SK-MEL-5 (cell line): ENCODE results near the gene C10orf105. TPM values are rescaled to one million over a fixed set of nuclear protein-coding genes. Genes with fewer than 3 reads are reported as not detected.

Experiments
- DNase-seq: peaks from one replicate; pipeline ENCODE4 v3.0.0-alpha.2; 2016; ENCODE audit warnings: low read depth, low spot score
- in situ Hi-C: cut with HindIII; loops from 2 replicates; pipeline ENCODE4 v1.10.0; 2016; ENCODE audit warnings: low sequenced_read_pairs, high pct_unique_total_duplicates, low pct_unique_long_range_greater_than_20kb
- total RNA-seq: library from RNA; depleted of rRNA; stranded (reverse); fragments of >200 nt; shearing (Covaris generic); gene quantifications from 2 replicates; pipeline ENCODE4 v1.2.3, GENCODE V29; 2014

Gene C10orf105
- total RNA-seq, 1 experiment from 2014 or later = not detected

DNA sequence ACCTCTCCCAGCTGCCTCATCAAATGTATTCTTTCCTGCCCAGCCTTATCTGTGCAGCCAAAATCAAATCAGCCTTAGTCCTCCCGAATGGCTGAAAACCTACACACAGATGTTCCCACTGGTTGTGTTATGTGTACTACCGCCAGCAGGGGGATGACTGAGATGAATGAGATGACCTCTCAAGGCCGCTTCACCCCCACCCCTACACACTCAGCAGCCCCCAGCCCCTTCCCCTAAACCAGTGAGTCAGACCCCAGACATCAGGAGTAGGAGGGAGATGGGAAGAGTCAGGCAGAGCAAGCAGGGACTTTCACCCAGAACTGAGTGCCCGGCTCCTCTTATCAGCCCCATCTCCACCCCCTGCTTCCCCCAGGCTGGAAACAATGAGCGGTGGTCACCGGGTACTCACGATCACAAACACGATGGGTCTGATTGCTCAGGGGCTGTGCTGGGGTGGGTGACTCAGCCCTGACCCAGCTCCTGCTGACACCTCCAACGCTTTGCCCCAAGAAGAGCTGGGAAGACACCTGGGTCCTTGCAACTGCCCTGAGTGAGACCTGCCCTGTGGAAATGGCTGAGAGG lies 6.5 kb upstream of the C10orf105 start:
- DNase-seq = peak; percentile 41
- in situ Hi-C loops = no loop called here

DNA sequence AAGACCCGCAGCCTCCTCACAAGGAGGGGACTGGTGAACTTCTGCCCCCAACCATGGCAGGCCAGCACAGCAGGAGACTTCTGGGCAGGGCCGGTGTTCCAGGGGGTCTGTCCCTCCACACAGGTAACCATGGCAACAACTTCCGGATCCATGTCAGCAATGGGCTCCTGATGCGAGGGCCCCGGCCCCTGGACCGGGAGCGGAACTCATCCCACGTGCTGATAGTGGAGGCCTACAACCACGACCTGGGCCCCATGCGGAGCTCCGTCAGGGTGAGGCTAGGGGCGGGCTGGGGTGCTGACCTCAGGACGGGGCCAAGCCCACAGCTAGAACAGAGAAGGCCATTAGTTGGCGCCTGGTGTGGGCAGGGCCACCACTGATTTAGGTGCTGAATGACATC lies 5.7 kb upstream of the C10orf105 start:
- in situ Hi-C loops = no loop called here
- DNase-seq = no peak

DNA sequence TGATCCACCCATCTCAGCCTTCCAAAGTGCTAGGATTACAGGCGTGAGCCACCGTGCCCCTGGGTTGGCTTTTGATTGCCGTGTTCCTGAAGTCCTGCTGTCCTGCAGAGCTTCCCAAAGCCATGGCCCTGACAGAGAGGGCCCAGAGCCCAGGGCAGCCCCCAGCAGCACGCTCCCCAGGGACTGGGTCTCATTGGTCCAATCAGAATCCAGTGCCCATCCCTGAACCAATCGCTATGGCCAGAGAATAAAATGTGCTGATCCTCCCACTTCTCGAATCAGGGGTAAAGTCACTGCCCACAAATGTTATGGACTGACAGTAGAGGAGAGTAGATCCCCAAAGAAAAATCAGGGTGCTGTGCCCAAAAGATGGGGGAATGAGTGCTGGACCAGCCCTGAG lies 5.0 kb upstream of the C10orf105 start:
- DNase-seq = peak; percentile 6
- in situ Hi-C loops = no loop called here

DNA sequence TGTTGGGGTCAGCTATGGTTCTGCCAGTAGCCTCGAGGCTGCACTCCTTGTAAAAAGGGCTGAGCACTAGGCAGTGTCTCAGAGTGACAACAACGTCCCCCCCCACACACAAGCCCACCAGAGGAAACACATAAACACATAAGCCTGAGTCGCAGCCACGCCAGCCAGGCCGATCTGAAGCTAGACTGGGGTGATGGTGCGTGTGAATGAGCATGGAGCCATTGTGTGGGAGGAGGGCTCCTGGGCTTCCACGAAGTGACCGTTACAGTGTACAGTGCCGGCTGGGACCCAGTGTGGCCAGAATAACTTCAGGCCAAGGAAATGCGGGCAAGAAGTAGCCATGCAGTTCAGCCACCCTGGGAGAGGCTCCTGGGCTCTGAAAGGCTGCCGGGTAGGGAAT lies 3.7 kb upstream of the C10orf105 start:
- in situ Hi-C loops = no loop called here
- DNase-seq = no peak

DNA sequence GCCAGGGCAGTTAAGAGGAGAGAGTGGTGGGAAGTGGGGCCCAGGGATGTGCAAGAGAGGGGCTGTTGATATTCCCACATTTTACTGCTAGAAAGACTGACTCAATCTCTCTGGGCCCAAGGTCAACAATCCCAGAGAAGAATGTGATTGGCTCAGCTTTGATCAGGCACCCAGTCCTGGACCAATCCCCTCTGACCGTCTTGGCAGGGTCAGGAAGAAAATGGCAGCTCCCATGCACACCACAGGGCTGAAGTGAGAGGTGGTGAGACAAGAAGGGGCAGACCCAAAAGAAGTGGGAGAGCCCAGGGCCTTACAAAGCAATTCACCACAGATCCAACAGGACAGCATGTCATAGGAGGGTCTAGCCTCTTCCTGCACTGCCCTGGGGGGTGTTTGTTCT lies 3.3 kb upstream of the C10orf105 start:
- in situ Hi-C loops = no loop called here
- DNase-seq = no peak

DNA sequence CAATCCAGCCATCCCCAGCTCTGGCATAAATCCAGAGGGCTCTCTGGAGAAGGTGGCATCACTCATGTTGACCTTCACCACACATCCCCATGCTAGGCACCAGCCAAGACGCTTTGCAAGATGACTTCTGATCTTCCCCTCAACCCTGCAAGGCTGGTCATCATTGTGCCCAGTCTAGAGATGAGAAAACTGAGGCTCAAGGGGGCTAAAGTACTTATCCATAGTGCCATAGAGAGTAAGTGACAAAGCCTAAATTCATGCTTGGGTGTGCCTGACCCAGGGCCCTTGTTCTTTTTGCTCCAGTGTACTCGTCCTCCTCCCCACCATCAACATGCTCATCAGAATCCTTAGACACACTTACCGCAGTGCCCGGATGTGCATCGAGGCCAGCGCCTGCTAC lies 1.7 kb upstream of the C10orf105 start:
- no peak for DNase-seq
- in situ Hi-C loops = no loop called here

DNA sequence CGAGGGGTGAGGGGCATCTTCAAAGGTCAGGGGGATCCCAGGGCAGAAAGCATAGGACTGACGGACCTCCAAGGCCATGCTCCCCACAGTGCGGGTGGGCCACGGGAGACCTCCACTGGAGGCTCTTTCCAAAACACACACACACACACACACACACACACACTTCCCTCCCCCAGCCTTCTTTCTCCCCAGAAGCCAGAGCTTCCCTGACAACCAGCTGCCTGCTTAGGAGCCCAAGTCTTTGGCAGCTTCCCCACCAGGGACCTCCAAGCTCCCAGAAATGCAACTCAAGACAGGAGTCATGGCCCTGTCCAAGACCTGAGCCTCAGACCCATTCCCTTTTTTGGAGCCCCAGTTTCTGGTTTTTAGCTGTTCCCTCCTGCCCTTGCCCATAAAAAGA lies 710 bp upstream of the C10orf105 start:
- in situ Hi-C loops = no loop called here
- no peak for DNase-seq

DNA sequence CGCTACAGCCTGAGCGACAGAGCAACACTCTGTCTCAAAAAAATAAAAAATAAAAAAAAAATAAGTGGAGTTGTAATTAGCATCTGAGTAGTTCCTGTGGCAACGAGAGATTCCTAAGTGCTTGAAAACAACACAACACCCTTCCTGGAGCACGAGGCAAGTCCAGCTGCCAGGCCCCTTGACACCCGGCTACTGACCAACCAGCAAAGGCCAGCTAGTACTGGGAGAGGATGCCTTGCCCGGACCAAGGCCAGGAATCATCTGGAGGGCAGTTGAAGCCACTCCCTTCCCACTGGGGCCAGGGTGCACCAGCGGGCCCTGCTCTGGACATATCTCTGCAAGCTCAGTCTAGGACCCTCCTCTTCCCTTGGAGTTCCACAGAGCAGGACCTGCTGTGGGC lies 536 bp downstream of the C10orf105 start:
- DNase-seq = no peak
- in situ Hi-C loops = no loop called here

DNA sequence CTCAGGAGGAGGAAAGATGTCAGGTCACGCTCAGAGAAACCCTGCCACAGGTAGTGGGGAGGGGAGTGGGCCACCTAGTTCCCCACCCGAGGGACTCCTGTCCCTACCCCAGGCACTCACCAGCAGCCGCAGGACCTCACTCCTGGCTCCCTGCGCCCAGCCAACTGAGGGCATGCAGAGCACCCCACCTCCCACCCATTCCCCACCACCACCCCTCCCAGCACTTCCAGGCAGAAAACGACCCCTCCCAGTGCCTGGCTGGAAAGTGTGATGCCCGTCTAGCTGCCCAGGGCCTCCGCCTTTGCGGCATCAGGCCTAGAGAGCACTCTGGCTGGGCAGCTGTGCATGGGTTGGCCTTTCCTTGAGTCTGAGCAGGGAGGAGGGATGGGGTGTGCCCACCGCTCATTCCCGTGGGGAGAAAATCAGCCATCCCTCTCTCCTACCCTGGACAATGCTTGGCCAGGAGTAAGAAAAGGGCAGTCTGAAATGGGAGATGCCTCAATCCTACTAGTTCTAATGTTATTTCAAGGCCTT lies 1.3 kb downstream of the C10orf105 start:
- DNase-seq = no peak
- in situ Hi-C loops = no loop called here

DNA sequence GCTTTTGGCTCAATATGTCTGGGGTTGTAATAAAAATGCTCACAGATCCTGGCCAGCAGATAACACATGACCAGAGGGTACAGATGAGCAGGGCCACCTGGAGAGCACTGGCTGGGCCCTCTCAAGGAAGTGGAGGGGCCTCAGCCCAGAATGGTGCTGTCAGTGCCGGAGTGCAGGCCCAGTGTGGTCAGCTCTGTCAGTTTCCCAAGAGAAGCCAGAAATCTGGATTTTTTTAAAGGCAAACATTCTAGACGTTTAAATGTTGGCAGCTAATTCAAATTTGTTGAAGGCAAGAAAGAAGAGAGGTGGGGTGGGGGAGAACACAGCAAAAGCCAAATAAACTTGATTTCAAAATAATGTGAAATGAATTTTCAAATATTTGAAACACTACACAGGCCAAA lies 2.0 kb downstream of the C10orf105 start:
- in situ Hi-C loops = no loop called here
- DNase-seq = no peak

DNA sequence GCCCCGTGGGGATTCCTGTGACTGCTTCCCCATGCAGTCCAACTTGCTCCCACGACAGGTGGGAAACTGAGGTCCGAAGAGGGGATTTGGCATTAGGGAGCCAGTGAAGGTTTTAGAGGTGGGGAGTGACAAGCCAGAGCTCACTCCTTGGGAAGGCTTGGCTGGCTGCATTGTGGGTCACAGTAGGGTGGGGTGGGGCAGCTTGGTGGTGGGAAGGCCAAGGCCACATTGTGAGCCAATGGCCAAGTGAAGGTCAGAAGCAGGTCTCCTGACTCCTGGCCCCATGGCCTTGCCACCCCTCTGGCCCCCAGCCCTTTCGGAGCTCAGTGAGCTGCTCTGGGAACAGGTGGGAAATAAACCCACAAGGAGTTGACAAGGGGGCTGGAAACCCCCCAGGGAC lies 2.5 kb downstream of the C10orf105 start:
- DNase-seq = no peak
- in situ Hi-C loops = no loop called here

DNA sequence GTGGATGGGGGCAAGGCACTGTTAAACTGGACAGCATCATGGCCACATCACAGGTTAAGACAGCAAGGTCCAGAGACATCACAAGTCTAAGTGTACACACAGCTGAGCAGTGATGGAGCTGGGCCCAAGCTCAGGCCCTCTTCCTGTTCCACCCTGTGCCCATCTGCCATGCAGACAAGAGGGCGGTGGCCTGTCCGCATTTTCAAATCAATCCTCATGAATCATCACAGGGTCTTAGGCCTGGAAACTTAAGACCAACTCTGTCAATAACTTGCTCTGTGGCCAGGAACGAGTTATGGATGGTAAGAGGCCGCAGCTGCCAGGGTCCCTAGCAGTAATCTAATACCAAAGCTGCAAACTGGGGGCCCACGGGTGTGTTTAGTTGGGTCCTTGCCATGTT lies 3.2 kb downstream of the C10orf105 start:
- in situ Hi-C loops = no loop called here
- DNase-seq = no peak

DNA sequence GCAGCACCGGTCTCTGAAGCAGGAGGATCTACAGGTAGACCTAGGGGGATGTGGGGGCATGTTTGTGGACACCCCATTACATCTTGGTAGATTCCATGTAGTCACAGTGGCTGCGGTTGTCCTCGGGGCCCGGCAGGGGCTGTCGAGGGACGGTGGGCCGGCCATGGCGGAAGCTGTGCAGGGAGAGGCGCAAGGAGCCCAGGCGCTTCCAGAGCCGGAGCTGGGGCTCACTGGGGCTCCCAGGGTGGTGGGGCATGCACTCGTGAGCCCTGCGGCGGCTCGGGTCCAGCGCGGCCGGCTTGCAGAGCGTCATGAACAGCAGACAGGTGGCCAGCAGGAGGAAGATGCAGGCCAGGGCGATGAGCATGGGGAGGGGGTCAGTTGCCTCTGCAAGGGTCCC lies 3.7 kb downstream of the C10orf105 start:
- in situ Hi-C loops = no loop called here
- DNase-seq = no peak

DNA sequence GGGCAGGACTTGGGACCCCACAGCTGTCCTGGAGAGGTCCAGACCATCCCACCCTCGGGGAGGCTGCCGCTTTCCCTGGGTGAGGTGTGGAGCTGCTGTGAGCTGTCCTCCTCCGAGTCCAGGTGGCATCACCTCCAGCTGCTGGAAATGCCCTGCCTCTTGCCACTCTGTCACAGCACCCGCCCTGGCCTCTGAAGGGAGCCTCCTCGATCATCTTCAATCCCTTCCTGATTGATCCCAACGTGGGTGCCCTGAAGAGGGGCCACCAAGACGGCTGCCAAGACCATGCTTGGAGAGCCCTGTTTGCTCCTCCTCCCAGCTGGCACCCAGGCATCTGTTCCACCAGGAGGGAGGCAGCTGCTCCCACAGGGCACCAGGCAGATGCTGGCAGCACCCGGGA lies 4.6 kb downstream of the C10orf105 start:
- no peak for DNase-seq
- in situ Hi-C loops = no loop called here

DNA sequence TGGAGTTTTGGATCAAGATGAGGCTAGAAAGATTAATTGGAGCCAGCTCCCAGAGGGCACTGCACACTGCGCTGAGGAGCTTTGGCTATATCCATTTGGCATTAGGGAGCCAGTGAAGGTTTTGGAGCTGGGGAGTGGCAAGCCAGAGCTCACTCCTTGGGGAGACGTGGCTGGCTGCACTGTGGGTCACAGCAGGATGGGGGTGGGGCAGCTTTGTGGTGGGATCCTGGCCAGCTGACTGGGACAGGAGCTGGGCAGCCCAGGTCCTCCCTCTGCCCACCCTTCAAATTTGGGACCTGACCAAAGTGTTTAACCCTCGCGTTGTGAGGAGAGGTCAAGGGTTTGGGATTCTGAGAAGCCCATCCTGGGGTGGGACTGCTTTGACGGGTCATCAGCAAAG lies 5.0 kb downstream of the C10orf105 start:
- DNase-seq = no peak
- in situ Hi-C loops = no loop called here

DNA sequence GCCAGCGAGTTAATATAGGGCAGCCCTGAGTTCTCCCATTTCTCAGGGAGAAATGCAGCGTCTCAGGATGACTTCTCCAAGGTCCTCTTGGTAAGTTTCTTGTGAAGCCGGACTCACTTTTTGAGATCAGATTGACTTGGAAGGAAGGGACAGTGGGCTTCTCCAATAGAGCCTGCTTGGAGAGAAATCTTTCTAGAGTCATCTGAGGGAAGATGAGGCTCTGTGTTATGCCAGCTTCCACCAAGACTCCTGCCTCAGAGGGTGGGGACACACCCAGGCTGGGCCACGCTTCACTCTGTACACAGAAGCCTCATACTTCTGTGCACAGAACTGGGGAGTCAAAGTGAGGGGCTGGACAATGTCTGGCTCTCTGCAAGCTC lies 5.6 kb downstream of the C10orf105 start:
- in situ Hi-C loops = no loop called here
- no peak for DNase-seq

DNA sequence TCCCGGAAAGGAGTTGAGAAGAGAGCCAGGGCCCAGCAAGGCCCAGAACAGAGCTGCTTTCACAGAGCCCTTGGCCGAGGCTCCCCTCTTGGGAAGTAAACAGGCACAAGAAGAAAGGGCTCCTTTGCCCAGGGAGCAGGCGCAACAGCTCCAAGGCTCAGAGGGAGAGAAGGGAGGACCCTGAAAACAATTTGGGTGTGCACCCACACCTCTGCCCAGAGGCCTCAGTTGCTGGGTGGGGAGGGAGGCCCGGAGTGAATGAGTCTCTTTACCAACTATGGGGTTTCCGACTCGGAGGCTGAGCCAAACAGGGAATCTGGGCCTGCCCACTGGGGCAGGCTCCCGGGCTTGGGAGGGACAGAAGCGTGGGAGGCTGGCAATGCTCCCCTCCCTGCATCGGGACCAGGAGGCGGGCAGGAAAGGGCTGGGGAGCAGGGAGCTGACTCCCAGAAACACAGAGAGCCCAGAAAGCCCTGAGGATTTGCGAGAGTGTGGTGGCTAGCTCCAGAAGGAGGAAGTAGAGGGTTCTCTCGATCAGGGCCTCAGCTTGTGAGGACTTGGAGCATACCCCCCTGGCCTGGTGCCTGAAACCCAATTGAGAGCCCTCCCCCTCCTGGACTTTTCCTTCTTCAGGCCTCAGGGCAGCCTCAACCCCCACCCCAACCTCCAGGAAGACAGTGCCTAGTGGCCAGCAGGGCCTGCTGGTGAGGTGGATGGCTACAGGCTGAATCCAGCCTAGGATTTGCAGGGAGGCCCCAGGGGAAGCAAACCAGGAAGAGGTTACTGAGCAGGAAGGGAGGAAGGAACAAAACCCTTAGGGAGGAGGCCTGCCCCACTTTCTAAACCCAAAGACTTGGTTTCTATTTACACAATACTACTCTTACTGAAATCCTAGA lies 6.2 kb downstream of the C10orf105 start:
- in situ Hi-C loops = no loop called here
- peak; percentile 4 for DNase-seq

DNA sequence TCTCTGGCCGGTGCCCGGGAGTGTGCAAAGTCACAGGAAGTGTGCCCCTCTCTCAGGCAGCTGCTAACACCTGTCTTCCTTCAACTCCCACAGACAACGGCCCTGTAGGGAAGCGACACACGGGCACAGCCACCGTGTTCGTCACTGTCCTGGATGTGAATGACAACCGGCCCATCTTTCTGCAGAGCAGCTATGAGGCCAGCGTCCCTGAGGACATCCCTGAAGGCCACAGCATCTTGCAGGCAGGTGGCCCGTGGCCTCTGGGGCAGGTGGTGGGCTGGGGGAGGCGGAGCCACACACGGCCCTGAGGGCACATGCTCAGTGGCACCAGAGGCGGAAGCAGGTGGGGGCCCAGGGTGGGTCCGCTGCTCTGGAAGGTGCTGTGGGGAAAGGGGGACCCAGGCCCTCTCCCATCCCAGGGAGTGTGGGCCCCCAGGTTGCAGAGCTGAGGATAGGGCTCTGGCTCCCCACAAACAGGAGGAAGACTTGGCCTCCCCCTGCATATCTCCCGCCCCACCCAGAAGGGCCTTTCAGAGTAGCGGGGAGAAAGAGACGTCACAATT lies 6.9 kb downstream of the C10orf105 start:
- DNase-seq = no peak
- in situ Hi-C loops = no loop called here

DNA sequence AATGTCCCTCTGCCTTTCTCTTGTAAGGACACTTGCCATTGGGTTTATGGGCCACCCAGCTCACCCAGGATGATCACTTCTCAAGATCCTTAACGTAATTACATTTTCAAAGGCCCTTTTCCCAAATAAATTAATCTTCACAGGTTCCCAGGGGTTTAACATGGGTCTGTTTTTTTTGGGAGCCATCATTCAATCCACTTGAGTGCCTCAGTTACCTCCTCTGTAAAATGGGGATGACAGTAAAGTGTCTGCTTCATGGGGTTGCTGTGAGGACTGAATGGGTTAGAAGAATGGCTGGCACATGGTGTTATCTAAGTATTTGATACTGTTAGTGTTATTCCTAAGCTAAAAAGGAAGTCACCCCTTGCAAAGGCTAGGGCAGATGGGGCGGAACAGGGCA lies 7.4 kb downstream of the C10orf105 start:
- in situ Hi-C loops = no loop called here
- no peak for DNase-seq
